Measurements from ENCODE around the gene CDK18. TPM values are rescaled to one million over a fixed set of nuclear protein-coding genes. Genes with fewer than 3 reads are reported as not detected.

CDK18 gene
- total RNA-seq, 1 experiment from 2014 or later, result 31.5 TPM

DNA sequence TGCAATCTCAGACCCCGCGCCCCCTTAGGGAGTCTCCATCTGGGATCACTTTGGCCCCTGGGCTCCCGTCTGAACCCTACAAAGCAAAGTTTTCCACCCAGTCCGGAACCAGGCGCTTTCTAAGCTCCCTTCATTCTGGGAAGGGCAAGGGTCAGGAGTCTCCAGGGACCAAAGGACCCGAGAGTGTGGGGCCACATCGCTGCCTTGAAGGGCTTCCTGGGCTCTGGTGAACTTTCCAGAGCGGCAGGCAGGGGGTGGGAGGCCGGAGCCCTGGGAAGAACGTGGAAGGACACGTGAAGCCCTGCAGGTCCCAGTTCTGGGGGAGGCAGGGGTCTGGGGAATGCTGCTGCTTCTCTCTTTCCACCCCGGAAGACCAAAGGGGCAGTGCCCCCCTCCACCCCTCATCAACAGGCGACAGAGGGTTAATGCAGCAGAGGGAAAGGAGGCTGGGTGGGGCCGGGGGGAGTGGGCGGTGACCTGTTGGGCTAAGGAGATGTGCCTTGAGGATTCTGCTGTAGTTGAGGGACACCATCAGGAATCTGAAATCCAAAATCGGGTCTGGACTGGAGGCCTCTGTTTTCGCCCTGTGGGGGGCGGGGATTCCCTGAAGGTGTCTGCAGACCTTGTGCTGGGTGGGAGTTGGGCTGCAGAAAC lies 734 bp downstream of the CDK18 start:
- DNase-seq (ENCODE audit: low spot score), result no peak

DNA sequence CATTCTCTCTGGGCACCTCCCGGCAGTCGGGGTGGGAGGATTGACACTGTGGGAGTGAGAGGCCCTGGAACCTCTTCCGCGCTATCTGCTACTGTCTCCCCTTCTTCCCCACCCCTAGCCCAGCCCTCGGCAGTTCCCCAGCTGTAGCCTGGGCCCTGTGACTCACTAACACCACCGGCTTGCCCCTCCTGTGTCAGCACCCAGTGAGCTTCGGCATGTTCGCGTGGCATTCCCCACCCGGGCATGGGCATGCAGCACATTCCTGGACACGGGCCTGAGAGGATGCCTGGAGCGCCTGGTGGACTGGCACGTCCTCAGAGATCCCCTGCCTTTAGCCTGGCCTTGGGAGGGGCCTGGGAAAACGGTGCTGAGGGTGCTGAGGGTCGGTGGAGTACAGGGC lies 1.3 kb downstream of the CDK18 start:
- DNase-seq (ENCODE audit: low spot score), result peak; percentile 78

GRCh38 chr1:205506409-205507200 lies 2.1 kb downstream of the CDK18 start:
- no peak for DNase-seq (ENCODE audit: low spot score)

GRCh38 chr1:205508227-205508714 lies 3.8 kb downstream of the CDK18 start:
- DNase-seq (ENCODE audit: low spot score), result no peak

GRCh38 chr1:205510308-205510950 lies 6.0 kb downstream of the CDK18 start:
- DNase-seq (ENCODE audit: low spot score), result no peak

DNA sequence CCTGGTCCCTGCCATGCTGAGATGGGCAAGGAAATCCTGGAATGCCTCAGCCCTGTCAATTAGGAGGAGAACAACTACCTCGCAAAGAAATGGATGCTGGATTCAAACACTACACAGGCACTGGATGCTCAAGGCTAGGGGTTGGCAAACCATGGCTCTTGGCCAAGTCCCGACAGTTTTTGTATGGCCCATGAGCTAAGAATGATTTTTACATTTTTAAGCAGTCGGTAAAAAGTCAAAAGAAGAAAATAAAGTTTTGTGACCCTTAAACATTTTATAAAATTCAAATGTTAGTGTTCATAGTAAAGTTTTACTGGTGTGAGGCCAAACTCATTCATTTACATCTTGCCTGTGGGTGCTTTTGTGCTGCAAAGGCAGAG lies 6.5 kb downstream of the CDK18 start:
- no peak for DNase-seq (ENCODE audit: low spot score)

DNA sequence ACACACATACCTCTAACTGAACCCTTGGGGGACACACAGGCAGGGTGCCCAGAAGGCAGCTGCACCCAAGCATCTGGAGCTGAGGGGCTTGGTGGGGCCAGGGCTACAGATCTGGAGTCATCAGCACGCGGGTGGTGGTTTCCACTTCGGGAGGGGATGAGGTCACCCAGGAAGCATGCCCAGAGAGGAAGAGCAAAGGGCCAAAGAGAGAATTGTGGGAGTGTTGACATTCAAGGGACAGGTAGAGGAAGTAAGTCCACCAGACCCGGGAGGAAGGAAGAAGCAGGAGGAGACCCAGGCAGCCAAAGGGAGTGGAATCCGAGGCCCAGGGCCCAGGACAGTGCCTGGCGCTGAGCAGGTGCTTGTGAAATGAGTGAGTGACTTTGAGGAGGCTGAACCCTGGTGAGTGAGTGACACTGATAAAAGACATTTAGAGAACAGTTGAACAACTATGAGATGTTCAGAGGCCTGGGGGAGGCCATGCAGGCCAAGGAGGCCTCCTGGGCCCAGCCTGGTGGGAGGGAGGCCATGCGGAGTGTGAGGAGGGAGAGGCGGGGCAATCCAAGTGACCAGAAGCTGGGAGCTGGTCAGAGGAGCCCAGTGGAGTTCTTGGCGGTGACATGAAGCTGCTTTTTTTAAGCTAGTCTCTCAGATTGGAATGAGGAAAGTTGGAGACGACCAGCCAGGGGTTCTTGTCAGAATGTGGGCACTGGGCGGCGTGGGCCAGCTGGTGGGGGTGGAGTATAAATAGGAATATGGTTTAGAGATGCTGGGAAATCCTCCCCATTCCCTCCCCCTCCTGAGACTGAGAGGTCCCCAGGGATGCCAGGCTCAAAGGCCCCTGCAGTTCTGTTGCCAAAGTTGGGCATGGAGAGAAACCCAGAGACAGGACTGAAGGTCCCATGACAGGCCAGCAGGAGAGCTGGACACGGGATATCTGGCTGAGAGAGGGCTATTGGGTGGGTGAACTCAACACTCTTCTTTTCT lies 7.9 kb downstream of the CDK18 start:
- peak; percentile 82 for DNase-seq (ENCODE audit: low spot score)

DNA sequence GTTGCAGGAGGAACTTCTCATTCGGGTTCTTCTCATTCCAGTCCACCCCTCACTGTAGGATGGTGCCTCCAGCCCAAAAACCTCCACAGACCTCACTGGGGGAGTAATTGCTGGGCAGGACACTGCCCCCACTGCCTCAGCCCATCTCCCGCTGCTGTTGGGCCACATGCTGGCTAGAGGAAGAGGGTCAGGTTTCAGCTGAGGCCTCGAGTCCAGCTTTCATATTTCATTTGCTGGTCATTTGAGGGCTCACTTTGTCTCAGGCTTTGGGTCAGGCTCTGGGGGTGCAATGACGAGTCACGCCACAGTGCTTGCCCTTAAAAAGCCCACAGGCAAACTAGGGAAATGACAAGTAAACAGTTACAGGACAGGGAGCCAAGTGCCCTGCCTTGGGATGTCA lies 9.3 kb downstream of the CDK18 start:
- DNase-seq (ENCODE audit: low spot score), result no peak

DNA sequence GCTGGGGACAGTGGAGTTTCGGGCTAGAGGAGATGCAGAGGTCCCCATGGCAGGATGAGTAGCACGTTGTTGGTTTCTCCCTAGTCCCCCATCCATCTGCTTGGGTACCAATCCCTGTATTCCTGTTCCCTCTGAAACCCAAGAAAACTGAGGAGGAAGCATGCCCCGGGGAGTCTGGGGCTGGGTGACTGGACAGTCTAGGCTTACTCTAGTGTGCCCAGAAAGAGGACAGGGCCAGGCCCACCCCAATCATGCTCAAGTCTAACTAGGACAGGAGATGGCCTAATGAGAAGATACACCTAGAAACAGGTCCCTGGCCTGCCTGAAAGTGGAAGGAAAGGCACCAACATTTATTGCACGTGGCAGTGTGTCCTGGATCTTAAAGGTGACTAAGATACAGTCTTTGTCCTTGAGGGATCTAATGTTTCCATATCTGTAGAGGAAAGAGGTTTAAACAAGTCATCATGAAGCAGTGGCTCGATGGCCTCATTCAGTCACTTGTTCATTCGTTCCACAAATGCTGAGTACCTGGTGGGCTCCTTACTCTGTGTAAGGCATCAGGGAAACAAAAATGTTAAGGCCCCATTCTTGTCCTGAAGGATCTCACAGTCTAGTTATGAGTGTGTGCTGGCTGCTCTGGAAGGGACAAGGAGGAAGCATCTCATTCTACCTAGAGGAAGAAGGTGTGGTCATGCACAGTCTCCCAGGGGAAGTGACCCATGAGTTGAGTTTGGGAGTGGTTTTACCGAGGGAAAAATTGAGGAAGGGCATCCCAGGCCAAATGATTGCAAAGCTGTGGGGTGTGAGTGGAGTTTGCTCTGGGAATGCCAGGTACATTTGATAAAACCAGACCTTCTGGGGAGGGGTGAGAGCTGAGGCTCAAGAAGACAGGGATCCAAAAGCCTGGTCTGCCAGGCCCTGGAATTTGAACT lies 10.0 kb downstream of the CDK18 start:
- no peak for DNase-seq (ENCODE audit: low spot score)

DNA sequence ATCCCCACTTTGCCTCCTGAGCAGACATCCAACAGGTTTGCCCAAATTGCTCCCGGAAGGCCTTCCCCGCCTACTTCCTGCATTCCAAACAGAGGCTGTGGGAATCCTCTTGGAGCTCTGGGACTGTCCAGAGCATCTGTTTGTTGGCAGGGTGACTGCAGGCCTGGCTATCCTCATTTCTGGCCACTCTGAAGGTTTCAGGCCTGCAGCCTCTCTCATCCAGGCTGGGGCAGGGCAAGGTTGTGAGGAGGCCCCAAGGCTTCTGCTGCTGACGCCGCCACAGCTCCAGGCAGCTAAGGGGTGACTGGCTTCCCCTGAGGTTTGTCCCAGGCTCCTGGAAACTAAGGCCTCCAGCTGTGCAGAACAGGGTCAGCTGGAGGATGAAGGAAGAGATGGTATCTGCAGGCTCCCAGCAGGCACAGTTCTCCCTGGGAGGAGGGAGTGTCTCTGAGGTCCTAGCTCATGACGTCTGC lies 11.3 kb downstream of the CDK18 start:
- DNase-seq (ENCODE audit: low spot score), result peak; percentile 77

DNA sequence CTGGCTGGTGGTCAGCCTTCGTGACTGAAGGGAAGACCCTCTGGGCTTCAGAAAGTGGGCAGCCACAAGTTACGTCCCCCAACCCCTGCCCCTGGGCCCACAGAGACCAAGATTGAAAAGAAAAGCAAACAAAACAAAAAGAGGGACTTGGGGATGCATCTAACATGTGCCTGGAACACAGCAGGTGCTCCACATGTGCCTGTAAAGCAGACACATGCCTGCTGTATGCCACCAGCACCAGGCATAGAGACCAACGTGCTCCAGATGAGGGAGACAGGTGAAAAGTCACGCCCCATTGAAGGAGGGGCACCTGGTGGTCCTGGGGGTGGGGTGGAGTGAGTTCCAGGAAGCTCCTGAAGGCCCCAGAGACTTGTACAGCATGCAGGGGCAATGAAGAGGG lies 11.9 kb downstream of the CDK18 start:
- no peak for DNase-seq (ENCODE audit: low spot score)

DNA sequence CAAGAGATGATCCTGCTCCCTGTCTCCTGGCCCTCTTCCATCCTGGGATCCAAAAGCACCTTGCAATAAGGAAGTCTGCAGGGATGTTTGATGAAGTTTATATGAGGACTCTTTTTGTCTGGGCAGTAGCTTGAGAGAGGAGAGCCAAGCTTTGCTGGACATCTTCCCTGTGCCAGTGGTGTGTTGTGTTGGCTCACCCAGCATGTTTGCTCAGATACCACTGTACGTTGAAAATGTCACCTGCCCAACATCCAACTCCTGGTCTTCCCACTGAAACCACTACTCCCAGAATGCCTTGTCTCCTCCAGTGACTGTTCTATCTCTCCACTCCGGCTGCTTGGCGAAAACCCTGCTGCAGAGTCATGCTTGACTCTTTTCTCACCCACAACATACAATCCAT lies 12.8 kb downstream of the CDK18 start:
- no peak for DNase-seq (ENCODE audit: low spot score)

GRCh38 chr1:205517763-205518162 lies 13.3 kb downstream of the CDK18 start:
- DNase-seq (ENCODE audit: low spot score), result no peak

GRCh38 chr1:205518661-205519540 lies 14.4 kb downstream of the CDK18 start:
- DNase-seq (ENCODE audit: low spot score), result peak; percentile 86

GRCh38 chr1:205519541-205520131 lies 15.2 kb downstream of the CDK18 start:
- peak; percentile 98 for DNase-seq (ENCODE audit: low spot score)

GRCh38 chr1:205520709-205521108 lies 16.2 kb downstream of the CDK18 start:
- DNase-seq (ENCODE audit: low spot score), result no peak

- DNase-seq (ENCODE audit: low spot score), result no peak
Observed at GRCh38 chr1:205521686-205522085, 17.2 kb downstream of the CDK18 start.

GRCh38 chr1:205522692-205523091 lies 18.2 kb downstream of the CDK18 start:
- no peak for DNase-seq (ENCODE audit: low spot score)

Measured in A172 (cell line).